ENCODE measurements around the gene PPIA. TPM values are rescaled to one million over a fixed set of nuclear protein-coding genes. Genes with fewer than 3 reads are reported as not detected.

PPIA gene
- total RNA-seq, 1 experiment from 2014 or later: 2,409 TPM

DNA sequence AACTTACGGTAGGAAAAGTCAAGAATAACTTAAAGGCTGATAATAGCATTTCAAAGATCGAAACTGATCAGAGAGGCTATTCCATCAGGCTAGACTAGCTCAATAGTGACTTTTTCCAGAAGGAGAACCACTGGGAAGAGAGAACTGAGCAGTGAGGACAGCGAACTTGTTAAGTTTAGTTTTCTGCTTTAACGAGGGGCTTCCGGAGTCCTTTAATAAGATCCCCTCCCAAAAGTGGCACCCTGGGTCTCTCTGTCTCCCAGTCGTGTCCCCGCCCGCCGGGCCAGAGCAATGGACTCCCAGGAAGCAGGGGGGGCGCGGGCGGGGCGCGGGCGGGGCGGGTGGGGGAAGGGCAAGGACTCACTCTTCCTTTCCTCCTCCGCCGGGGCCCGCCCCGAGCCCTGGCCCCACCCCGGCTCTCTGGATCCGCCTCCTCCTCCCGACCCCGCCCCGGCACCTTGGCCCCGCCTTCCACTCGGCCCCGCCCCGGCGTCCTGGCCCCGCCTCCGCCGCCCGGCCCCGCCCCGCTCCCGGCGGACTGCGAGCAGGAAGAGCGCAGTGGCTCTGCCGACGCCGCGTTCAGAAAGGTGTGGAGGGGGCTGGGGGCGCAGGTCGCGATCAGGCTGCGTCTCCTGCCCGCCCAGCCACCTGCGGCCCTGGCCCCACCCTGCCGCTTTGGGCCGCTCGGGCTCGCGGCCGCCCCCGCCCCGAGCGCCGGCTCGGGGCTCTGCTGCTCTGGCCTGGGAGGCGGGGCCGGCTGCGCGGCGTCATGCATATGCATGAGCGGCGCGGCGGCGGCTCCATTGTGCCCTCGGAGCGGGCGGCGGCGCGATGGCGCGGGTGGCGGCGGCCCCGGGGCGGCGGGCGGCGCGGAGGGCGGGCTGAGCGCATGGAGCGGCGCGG, 48.2 kb upstream of the PPIA start, which contains the start of gene ZMIZ2:
Gene ZMIZ2, plus strand, starts transcription at position 803 of the 903 bp plus-strand sequence. CDS start 7,403 bp downstream, outside the sequence.
- H3K79me2 ChIP-seq (ENCODE audit: insufficient read depth, low read length): peaks cover 2% of the 10 kb centered on the region; the same call in 1 of the 2 replicates
- peaks cover 4% of the 10 kb centered on the region; the same call in 1 of the 2 replicates for H3K4me1 ChIP-seq (ENCODE audit: insufficient read depth, low read length)
- peak within 1 kb of the TSS; percentile 85 for H3K18ac ChIP-seq (ENCODE audit: insufficient read length, low read depth, low read length)
- peaks cover 6% of the 10 kb centered on the region for H3K79me1 ChIP-seq (ENCODE audit: insufficient read depth, low read depth, low read length, poor library complexity, severe bottlenecking)
- Mint-ChIP-seq H3K27me3 (ENCODE audit: low read depth) (no peaks in the 10 kb centered on the region; the same call in 1 of the 2 replicates), H3K4me3 (peak within 1 kb of the TSS; percentile 74 to 88), H3K36me3 (ENCODE audit: insufficient read depth in 1 of 3, low read depth in 3 of 3) (peaks cover 12 to 19% (median 15%) of the 10 kb centered on the region in 3 experiments; a peak in 6 of 7 replicates), H3K4me1 (peaks cover 22 to 23% of the 10 kb centered on the region in 2 experiments), H3K27ac (peak within 1 kb of the TSS; percentile 43 to 81 (median 68); a peak in 4 of 7 replicates), H3K9me3 (no peaks in the 10 kb centered on the region)
- H4K20me1 ChIP-seq (ENCODE audit: control insufficient read depth, insufficient read depth, insufficient read length): no peaks in the 10 kb centered on the region
- H2AK5ac ChIP-seq (ENCODE audit: insufficient read length, low read length): no peak within 1 kb of the TSS
- no peak within 1 kb of the TSS for H2BK20ac ChIP-seq (ENCODE audit: low read depth, low read length, poor library complexity, severe bottlenecking)
- peak within 1 kb of the TSS; percentile 87 for H3K9ac ChIP-seq (ENCODE audit: extremely low read depth, insufficient read length, low read length)
- H2BK5ac ChIP-seq (ENCODE audit: insufficient read length, low read length): no peak within 1 kb of the TSS
- TF ChIP-seq CTCF (conservative IDR thresholded peaks at IDR 0.05): no peak
- no peaks in the 10 kb centered on the region for H3K27me3 ChIP-seq (ENCODE audit: insufficient read depth, low read length)
- no peak within 1 kb of the TSS for H3T11ph ChIP-seq (ENCODE audit: low read length)
- H2BK120ac ChIP-seq (ENCODE audit: low read depth, low read length, poor library complexity, severe bottlenecking): no peak within 1 kb of the TSS
- H4K5ac ChIP-seq (ENCODE audit: insufficient read length, low read depth, low read length): no peak within 1 kb of the TSS
- H3K4me2 ChIP-seq (ENCODE audit: insufficient read depth, insufficient read length, low read length): peak within 1 kb of the TSS; percentile 73
- H3K23me2 ChIP-seq (ENCODE audit: insufficient read length, low read depth, low read length, poor library complexity, severe bottlenecking): peaks cover 8% of the 10 kb centered on the region
- H3K27ac ChIP-seq (ENCODE audit: insufficient read length, low read depth, low read length): no peak within 1 kb of the TSS
- peak within 1 kb of the TSS; percentile 93 for H3K14ac ChIP-seq (ENCODE audit: insufficient read depth, low read length)
- H3K56ac ChIP-seq (ENCODE audit: insufficient read length, low read depth, low read length): no peak within 1 kb of the TSS
- no peak within 1 kb of the TSS for H4K8ac ChIP-seq (replicated peaks; ENCODE audit: insufficient read length, low read depth, low read length)
- no CpG with 5 or more reads among the region's 92 CpGs for WGBS (ENCODE audit: extremely low coverage, insufficient read length, low lambda C conversion rate)
- no peak within 1 kb of the TSS for H2BK15ac ChIP-seq (ENCODE audit: low read depth, low read length)
- H2AFZ ChIP-seq (ENCODE audit: low read length): peak within 1 kb of the TSS; percentile 90
- H4K91ac ChIP-seq (ENCODE audit: insufficient read length, low read depth, low read length): peak within 1 kb of the TSS; percentile 42
- no peaks in the 10 kb centered on the region for H3K9me3 ChIP-seq (ENCODE audit: control insufficient read depth, low read depth, low read length)
- no peak within 1 kb of the TSS for H3K4ac ChIP-seq (ENCODE audit: low read depth, low read length)
- peak within 1 kb of the TSS; percentile 57 for H3K23ac ChIP-seq (ENCODE audit: insufficient read length, low read depth, low read length)
- no peak within 1 kb of the TSS for H2BK12ac ChIP-seq (ENCODE audit: insufficient read length, low read depth, low read length)
- DNase-seq: peak; percentile 91

Data from H9 (cell line).